HUES6 (cell line): ENCODE data around the gene CARD14.
A peak's percentile ranks its signal among the peaks of the same experiment; 100 is the strongest.

ENCODE experiments used
- H3K27ac ChIP-seq: 2 replicates; pipeline ENCODE4 v1.7.0; 2013; ENCODE audit warnings: low read depth, mild to moderate bottlenecking, low read length, inconsistent platforms
- H3K27me3 ChIP-seq: 2 replicates; pipeline ENCODE4 v1.6.1; 2013; ENCODE audit warnings: low read length; ENCODE audit not compliant: control insufficient read depth, insufficient read depth
- H3K36me3 ChIP-seq: 2 replicates; pipeline ENCODE4 v1.6.1; 2013; ENCODE audit warnings: low read length; ENCODE audit not compliant: control insufficient read depth, insufficient read depth
- H3K4me1 ChIP-seq: 2 replicates; pipeline ENCODE4 v1.6.1; 2013; ENCODE audit warnings: low read length; ENCODE audit not compliant: control insufficient read depth, insufficient read depth
- H3K4me3 ChIP-seq: 2 replicates; pipeline ENCODE4 v1.5.1; 2013; ENCODE audit warnings: low read depth, low read length
- H3K9ac ChIP-seq: one replicate; pipeline ENCODE4 v1.6.1; 2013; ENCODE audit warnings: mild to moderate bottlenecking, low read length
- H3K9me3 ChIP-seq: 2 replicates; pipeline ENCODE4 v1.6.1; 2013; ENCODE audit warnings: low read depth, low read length; ENCODE audit not compliant: control insufficient read depth, insufficient read depth

Gene CARD14

DNA sequence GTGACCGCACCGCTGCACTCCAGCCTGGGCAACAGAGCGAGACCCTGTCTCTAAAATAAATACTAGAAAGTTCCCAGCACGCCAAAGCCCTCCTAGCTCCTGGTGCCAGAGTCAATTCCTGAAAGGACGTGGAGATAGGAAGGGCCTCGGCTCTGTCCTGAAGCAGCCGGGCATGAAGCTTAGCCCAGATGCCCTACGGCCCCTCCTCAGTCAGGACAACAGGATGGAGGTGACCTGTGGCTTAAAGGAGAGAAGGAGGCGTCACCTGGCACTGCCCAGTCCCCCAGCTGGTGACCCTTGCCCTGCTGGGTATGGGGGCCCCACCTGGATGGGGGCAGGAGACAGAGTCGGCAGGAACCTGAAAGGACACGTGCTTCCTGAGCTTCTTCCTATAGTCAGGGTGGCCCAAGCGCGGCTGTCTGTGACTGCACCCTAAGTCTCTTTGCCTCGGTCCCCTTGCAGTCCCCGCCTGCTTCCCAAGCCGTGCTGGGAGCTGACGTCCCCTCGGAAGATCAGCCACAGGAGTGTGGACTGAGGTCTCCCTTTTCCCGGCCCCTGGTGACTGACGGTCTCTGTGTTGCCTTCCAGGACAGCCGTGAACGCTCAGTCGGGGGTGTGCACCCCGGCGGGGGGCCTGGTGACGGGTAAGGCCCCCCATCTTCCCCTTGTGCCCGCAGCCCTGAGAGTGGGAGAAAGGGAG, 75.9 kb downstream of the CARD14 start:
- Histone ChIP-seq H3K27ac (no peak overlapping the region), H3K4me3 (no peak overlapping the region), H3K9ac (no peak overlapping the region), H3K27me3 (no peaks in the 10 kb centered on the region), H3K9me3 (no peaks in the 10 kb centered on the region), H3K4me1 (no peaks in the 10 kb centered on the region), H3K36me3 (peaks cover 60% of the 10 kb centered on the region)

DNA sequence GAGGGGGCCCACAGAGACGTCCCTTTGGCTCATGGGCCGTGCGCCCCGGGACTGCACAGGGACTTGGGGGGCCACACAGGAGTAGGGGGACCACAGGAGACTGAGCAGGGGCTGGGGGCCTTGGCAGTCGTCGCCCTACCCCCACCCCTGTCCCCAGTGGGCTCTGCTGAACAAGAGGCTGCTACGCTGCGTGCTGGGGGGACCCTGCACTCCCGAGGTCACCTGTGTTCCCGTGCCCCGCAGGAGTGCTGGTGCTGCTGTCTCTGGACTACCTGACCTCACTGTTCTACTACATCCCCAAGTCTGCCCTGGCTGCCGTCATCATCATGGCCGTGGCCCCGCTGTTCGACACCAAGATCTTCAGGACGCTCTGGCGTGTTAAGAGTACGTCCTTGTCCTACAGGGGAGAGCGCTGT, 76.4 kb downstream of the CARD14 start:
- Histone ChIP-seq H3K4me1 (no peaks in the 10 kb centered on the region), H3K4me3 (no peak overlapping the region), H3K27me3 (no peaks in the 10 kb centered on the region), H3K9me3 (no peaks in the 10 kb centered on the region), H3K36me3 (peaks cover 55% of the 10 kb centered on the region), H3K27ac (no peak overlapping the region), H3K9ac (no peak overlapping the region)

DNA sequence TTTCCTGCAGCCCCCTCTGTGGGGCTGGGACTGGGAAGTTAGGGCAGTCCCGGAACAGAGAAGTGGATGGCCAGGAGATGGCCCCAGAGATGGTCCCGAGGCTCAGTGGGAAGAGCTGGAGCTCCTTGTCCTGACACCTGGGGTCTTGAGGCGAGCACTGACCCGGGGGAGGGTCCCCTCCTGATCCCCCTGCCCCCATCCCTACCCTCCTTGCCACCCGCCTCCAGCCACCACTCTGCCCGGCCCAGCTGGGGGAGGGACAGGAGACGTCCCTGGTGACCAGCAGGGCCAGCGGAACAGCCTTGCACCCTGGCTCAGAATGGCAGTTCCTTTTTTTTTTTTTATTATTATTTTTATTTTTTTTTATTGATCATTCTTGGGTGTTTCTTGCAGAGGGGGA, 76.9 kb downstream of the CARD14 start:
- no peaks in the 10 kb centered on the region for H3K9me3 ChIP-seq
- H3K36me3 ChIP-seq = peaks cover 51% of the 10 kb centered on the region
- no peak overlapping the region for H3K9ac ChIP-seq
- no peak overlapping the region for H3K27ac ChIP-seq
- no peak overlapping the region for H3K4me3 ChIP-seq
- H3K4me1 ChIP-seq = no peaks in the 10 kb centered on the region
- no peaks in the 10 kb centered on the region for H3K27me3 ChIP-seq

DNA sequence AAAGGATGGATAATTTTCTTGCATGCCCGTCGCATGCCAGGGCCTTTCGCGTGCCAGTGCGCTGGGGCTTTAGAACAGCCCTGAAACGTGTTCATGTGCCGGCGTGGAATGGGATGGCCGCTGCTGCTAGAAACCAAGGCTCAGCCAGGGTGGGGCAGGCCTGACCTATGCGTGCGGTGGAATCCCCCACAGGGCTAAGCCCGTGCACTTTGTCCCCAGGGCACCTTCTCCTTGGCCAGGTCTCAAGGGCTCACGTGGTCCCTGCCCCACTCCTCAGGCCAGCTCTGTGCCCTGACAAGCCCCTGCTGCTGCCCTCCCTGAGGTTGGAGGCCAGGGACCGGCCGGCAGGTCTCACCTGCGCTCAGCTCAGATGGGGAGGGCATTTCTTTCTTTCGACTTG, 77.7 kb downstream of the CARD14 start:
- Histone ChIP-seq H3K4me1 (no peaks in the 10 kb centered on the region), H3K36me3 (peaks cover 52% of the 10 kb centered on the region), H3K9ac (no peak overlapping the region), H3K27ac (0 out of 2 replicates have a peak overlapping the region, but pooled peaks have one; percentile 26), H3K27me3 (no peaks in the 10 kb centered on the region), H3K4me3 (no peak overlapping the region), H3K9me3 (no peaks in the 10 kb centered on the region)

DNA sequence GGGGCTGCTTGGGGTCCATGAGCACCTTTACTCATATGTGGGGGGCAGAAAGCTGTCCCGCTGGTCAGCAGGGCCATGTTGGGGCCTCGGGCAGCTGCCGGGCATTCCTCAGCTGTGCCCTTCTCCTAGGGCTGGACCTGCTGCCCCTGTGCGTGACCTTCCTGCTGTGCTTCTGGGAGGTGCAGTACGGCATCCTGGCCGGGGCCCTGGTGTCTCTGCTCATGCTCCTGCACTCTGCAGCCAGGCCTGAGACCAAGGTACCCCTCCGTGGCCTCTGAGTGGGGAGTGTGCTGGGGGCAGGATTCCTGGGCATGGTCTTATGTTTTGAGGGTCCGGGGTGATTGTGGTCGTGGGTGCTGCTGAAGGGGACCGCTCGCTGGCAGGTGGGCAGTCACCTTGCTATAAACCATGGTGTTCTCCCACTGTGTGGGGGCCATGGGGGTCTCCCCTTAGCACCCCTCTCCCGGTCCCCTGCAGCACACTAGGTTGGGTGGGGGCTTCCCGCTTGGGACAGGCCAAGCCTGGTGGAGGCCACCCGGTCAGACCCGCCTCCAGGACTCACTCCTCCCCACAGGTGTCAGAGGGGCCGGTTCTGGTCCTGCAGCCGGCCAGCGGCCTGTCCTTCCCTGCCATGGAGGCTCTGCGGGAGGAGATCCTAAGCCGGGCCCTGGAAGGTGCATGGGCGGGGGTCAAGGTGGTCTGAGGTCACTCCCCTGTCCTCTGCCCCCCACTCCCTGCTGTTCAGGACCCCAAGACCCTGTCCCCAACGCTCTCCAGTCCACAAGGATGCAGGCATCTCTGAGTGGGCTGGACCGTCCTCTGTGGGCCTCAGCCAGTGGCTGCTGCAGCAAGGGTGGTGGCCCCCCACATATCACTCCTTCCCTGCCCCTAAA, 78.4 kb downstream of the CARD14 start:
- H3K4me3 ChIP-seq = no peak overlapping the region
- 0 out of 2 replicates have a peak overlapping the region, but pooled peaks have one; percentile 26 for H3K27ac ChIP-seq
- H3K36me3 ChIP-seq = peaks cover 52% of the 10 kb centered on the region
- H3K9me3 ChIP-seq = no peaks in the 10 kb centered on the region
- no peak overlapping the region for H3K9ac ChIP-seq
- H3K27me3 ChIP-seq = no peaks in the 10 kb centered on the region
- no peaks in the 10 kb centered on the region for H3K4me1 ChIP-seq

DNA sequence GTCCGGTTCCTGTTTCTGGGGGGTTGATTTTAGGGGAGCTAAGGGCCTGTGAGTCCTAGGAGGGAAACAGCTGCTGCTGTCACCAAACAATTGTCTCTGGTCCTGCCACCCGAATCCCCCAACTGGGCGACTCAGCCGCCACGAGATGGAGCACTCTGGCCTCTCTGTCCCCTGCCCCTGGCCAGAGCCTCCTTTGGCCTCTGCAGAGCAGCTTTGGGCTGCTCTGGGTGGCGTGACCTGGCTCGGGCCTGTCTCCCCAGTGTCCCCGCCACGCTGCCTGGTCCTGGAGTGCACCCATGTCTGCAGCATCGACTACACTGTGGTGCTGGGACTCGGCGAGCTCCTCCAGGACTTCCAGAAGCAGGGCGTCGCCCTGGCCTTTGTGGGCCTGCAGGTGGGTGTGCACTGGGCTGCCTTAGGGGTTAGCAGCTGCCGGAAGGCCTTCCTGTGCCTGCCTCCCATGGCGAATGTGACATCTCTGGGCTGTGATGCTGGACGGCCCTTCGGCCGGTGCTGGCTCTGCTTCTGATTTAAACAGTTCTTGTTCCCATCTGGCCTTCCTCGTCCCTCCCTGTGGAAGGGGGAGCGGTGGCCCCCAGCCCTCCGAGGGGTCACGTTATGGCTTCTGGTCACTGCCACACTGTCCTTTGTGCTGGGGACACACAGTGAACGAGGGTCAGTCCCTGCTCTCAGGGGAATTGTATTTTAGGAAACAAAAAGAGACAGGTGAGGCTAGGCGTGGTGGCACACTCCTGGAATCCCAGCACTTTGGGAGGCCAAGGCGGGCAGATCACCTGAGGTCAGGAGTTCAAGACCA, 79.3 kb downstream of the CARD14 start:
- Histone ChIP-seq H3K9me3 (no peaks in the 10 kb centered on the region), H3K4me3 (no peak overlapping the region), H3K27ac (no peak overlapping the region), H3K36me3 (peaks cover 44% of the 10 kb centered on the region), H3K9ac (no peak overlapping the region), H3K4me1 (no peaks in the 10 kb centered on the region), H3K27me3 (no peaks in the 10 kb centered on the region)

DNA sequence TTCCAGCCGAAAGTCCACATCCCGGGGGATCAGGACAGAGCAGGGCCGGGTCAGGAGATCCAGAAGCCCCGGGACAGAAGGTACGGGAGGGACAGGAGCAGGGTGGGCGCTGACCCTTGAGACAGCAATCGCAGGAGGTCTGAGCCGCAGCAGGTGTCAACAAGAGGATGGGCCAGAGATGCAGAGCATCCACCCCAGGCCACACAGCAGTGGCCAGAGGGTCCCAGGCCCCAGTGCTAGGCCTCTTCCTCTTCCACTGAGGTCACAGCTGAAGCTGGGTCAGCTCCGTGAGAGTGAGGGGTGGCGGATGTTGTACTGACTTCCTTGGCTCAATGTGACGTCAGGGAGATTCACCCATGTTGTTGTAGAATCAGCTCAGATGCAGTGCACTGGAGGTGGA, 82.1 kb downstream of the CARD14 start:
- H3K27ac ChIP-seq = no peak overlapping the region
- no peaks in the 10 kb centered on the region for H3K9me3 ChIP-seq
- H3K9ac ChIP-seq = no peak overlapping the region
- peaks cover 23% of the 10 kb centered on the region for H3K36me3 ChIP-seq
- H3K4me3 ChIP-seq = no peak overlapping the region
- H3K27me3 ChIP-seq = no peaks in the 10 kb centered on the region
- peaks cover 3% of the 10 kb centered on the region; the same call in 1 of the 2 replicates for H3K4me1 ChIP-seq

DNA sequence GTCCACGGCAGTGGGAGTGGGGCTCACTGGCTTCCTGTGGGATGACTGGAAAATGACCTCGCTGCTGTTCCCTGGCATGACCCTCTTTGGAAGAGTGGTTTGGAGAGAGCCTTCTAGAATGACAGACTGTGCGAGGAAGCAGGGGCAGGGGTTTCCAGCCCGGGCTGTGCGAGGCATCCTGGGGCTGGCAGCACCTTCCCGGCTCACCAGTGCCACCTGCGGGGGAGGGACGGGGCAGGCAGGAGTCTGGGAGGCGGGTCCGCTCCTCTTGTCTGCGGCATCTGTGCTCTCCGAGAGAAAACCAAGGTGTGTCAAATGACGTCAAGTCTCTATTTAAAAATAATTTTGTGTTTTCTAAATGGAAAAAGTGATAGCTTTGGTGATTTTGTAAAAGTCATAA, 83.0 kb downstream of the CARD14 start:
- Histone ChIP-seq H3K4me1 (peaks cover 10% of the 10 kb centered on the region; the same call in 1 of the 2 replicates), H3K27me3 (no peaks in the 10 kb centered on the region), H3K4me3 (no peak overlapping the region), H3K36me3 (peaks cover 17% of the 10 kb centered on the region), H3K27ac (no peak overlapping the region), H3K9ac (no peak overlapping the region), H3K9me3 (no peaks in the 10 kb centered on the region)

DNA sequence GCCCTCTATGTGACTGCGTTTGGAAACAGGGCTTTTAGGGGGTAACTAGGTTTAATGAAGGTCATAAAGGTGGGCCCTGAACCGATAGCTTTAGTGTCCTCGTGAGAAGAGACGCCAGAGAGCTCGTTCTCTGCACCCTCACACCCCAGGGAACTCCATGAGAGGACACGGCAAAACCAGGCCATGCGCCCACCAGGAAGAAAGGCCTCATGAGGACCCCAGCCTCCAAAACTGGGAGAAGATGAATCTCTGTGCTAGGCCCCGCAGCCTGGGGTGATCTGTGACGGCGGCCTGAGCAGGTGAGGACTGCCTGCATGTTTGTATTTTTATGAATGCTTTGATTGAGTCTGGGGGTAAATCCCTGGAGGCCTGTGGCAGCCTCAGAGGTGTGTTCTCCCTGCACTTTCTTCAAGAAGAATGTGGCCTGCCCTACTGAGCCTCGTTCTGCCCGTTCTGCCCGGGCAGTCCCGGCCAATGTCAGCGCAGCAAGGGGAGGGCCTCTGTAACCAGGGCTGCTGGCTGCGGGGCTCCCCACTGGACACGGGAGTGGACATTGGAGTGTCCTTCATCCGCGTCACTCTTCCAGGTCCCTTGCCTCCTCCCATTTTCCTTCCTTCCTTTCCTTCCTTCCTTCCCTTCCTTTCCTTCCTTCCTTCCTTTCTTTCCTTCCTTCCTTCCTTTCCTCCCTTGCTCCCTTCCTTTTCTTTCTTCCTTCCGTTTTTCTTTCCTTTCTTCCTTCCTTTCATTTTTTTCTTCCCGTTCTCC, 84.0 kb downstream of the CARD14 start:
- Histone ChIP-seq H3K9ac (no peak overlapping the region), H3K36me3 (peaks cover 15% of the 10 kb centered on the region), H3K27me3 (no peaks in the 10 kb centered on the region)

More for the DNA sequence above, 84.0 kb downstream of the CARD14 start:
- no peak overlapping the region for H3K27ac ChIP-seq
- H3K9me3 ChIP-seq = no peaks in the 10 kb centered on the region
- H3K4me3 ChIP-seq = no peak overlapping the region
- H3K4me1 ChIP-seq = peaks cover 15% of the 10 kb centered on the region; the same call in 1 of the 2 replicates
